Breast epithelium (tissue), 3 donors: Measurements from ENCODE around the gene ATP8B3.

Source experiments
- CTCF ChIP-seq, 3 donors: fragments of 450-650 bp; IDR thresholded peaks; one replicate each; pipeline ENCODE4 v1.5.1; 2016 to 2017; ENCODE audit warnings: antibody characterized with exemption in 3 of 3, mild to moderate bottlenecking in 3 of 3, moderate library complexity in 3 of 3
- POLR2A ChIP-seq: fragments of 450-650 bp; IDR thresholded peaks from one replicate; pipeline ENCODE4 v1.6.1; 2016; ENCODE audit warnings: antibody characterized with exemption, mild to moderate bottlenecking, moderate library complexity
- POLR2AphosphoS5 ChIP-seq, 3 donors: sonication (generic); formaldehyde crosslinking; IDR thresholded peaks; one replicate each; pipeline ENCODE4 v1.6.1; 2017; ENCODE audit warnings: antibody characterized with exemption in 3 of 3

DNA sequence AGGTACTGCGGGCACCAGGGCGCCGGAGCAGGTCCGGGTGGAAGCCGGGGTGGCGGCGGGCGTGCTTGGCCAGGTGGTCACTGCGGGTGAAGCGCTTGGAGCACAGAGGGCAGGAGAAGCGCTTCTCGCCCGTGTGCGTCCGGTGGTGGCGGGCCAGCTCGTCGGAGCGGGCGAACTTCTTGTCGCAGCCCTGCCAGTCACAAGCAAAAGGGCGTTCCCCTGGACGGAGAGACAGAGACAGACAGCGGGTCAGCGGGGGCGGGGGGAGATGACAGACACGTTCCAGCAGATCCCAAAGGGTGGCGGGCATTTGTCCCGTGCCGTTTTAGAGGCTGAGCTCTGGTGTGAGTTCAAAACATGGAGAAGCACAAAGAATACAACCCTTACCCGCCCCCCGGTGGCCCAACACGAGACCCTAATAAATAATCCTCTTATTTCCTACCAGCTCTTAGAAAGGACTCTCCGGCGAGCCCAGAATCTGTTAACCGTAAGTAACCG, 42.5 kb upstream of the ATP8B3 start:
- no peak for TF ChIP-seq CTCF (IDR thresholded peaks at IDR 0.05)
- no peak for TF ChIP-seq POLR2AphosphoS5 (IDR thresholded peaks at IDR 0.05)
- TF ChIP-seq POLR2A, result no peak
